Measurements from ENCODE around the gene BLOC1S5. TPM values are rescaled to one million over a fixed set of nuclear protein-coding genes. Genes with fewer than 3 reads are reported as not detected.

BLOC1S5 gene
- polyA plus RNA-seq, 3 donors: 3.7 to 11.7 (median 9.2) TPM

- peak within 1 kb of the TSS; percentile 80 for H3K9ac ChIP-seq (ENCODE audit: insufficient read depth, low read length, poor library complexity, severe bottlenecking)
- DNase-seq: peak; percentile 88 to 92 (median 90)
- TF ChIP-seq, protein P1, sequence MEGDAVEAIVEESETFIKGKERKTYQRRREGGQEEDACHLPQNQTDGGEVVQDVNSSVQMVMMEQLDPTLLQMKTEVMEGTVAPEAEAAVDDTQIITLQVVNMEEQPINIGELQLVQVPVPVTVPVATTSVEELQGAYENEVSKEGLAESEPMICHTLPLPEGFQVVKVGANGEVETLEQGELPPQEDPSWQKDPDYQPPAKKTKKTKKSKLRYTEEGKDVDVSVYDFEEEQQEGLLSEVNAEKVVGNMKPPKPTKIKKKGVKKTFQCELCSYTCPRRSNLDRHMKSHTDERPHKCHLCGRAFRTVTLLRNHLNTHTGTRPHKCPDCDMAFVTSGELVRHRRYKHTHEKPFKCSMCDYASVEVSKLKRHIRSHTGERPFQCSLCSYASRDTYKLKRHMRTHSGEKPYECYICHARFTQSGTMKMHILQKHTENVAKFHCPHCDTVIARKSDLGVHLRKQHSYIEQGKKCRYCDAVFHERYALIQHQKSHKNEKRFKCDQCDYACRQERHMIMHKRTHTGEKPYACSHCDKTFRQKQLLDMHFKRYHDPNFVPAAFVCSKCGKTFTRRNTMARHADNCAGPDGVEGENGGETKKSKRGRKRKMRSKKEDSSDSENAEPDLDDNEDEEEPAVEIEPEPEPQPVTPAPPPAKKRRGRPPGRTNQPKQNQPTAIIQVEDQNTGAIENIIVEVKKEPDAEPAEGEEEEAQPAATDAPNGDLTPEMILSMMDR (IDR thresholded peaks at IDR 0.05): no peak
- no peaks in the 10 kb centered on the region for H4K20me1 ChIP-seq (ENCODE audit: insufficient read depth, low read length)
- peak within 1 kb of the TSS; percentile 25 to 82 for H3K27ac ChIP-seq (ENCODE audit: low read depth in 1 of 2, low read length in 2 of 2)
- WGBS (ENCODE audit: insufficient coverage): 2% methylated on average over 41 of the region's 43 CpGs
- peaks cover 3 to 5% of the 10 kb centered on the region in 2 donors for H3K36me3 Mint-ChIP-seq
- no peaks in the 10 kb centered on the region for H3K9me3 ChIP-seq (replicated peaks in 1 of 2; ENCODE audit: control insufficient read depth in 1 of 2, insufficient read depth in 1 of 2, low read length in 2 of 2)
- H3K4me3 ChIP-seq (replicated peaks in 1 of 3; ENCODE audit: low read depth in 2 of 3, low read length in 3 of 3): peak within 1 kb of the TSS; percentile 69 to 93 (median 72)
- peaks cover 2 to 7% (median 3%) of the 10 kb centered on the region in 7 donors for H3K9me3 Mint-ChIP-seq
- H3K27me3 Mint-ChIP-seq (ENCODE audit: low read depth in 3 of 3): peaks cover 2 to 5% (median 3%) of the 10 kb centered on the region in 3 donors
- H3K79me2 ChIP-seq (ENCODE audit: insufficient read depth, low read length): peaks cover 47% of the 10 kb centered on the region
- H3K27ac Mint-ChIP-seq: peak within 1 kb of the TSS; percentile 74 to 96 (median 94)
- peak within 1 kb of the TSS; percentile 98 to 99 for H3K4me3 Mint-ChIP-seq
- no peaks in the 10 kb centered on the region for H3K27me3 ChIP-seq (ENCODE audit: control insufficient read depth in 2 of 2, insufficient read depth in 2 of 2, low read length in 2 of 2)
- intact Hi-C loops (cut with micrococcal nuclease): loop anchor here (2.0 to 5.0 kb wide), 2 partner anchors 38 to 40 kb away; partner anchors contain the start of gene BLOC1S5 (in 2 of the 2)
- peaks cover 22% of the 10 kb centered on the region for H3K4me1 Mint-ChIP-seq
- H3K4me2 ChIP-seq (replicated peaks; ENCODE audit: extremely low read depth, low read length, poor library complexity, severe bottlenecking): peak within 1 kb of the TSS; percentile 82
- peaks cover under 1 to 12% of the 10 kb centered on the region in 2 donors for H3K36me3 ChIP-seq (replicated peaks in 1 of 2; ENCODE audit: control insufficient read depth in 1 of 2, insufficient read depth in 2 of 2, low read length in 2 of 2)
- H3K4me1 ChIP-seq (ENCODE audit: control insufficient read depth in 1 of 2, insufficient read depth in 2 of 2, low read length in 2 of 2): peaks cover 9 to 19% of the 10 kb centered on the region in 2 donors
- peak within 1 kb of the TSS; percentile 99 for H2AFZ ChIP-seq (ENCODE audit: insufficient read depth, low read depth, low read length, poor library complexity, severe bottlenecking)
These were observed 38.2 kb upstream of the BLOC1S5 start, which contains the start of gene EEF1E1 for GRCh38 chr6:8102122-8102958. TSS of gene EEF1E1 (minus strand) at chr6:8102548. CDS start at chr6:8102521, 27 bp downstream.

GRCh38 chr6:8100159-8100854 is 36.1 kb upstream of the BLOC1S5 start:
- no peak overlapping the region for H3K4me3 ChIP-seq (replicated peaks in 1 of 3; ENCODE audit: low read depth in 2 of 3, low read length in 3 of 3)
- H4K20me1 ChIP-seq (ENCODE audit: insufficient read depth, low read length): no peaks in the 10 kb centered on the region
- H3K27ac ChIP-seq (ENCODE audit: low read depth in 1 of 2, low read length in 2 of 2): no peak overlapping the region
- Mint-ChIP-seq H3K4me1 (peaks cover 22% of the 10 kb centered on the region), H3K27ac (peak overlapping the region in 2 of 7 donors; percentile 58 to 63), H3K36me3 (peaks cover 21% of the 10 kb centered on the region in 2 donors), H3K27me3 (ENCODE audit: low read depth in 3 of 3) (peaks cover 0 to 5% (median 0%) of the 10 kb centered on the region in 3 donors), H3K9me3 (peaks cover 0 to 3% (median 0%) of the 10 kb centered on the region in 7 donors), H3K4me3 (no peak overlapping the region)
- 66% methylated on average over 4 of the region's 8 CpGs for WGBS (ENCODE audit: insufficient coverage)
- peaks cover 17 to 32% of the 10 kb centered on the region in 2 donors for H3K36me3 ChIP-seq (replicated peaks in 1 of 2; ENCODE audit: control insufficient read depth in 1 of 2, insufficient read depth in 2 of 2, low read length in 2 of 2)
- H3K9me3 ChIP-seq (replicated peaks in 1 of 2; ENCODE audit: control insufficient read depth in 1 of 2, insufficient read depth in 1 of 2, low read length in 2 of 2): no peaks in the 10 kb centered on the region
- H3K79me2 ChIP-seq (ENCODE audit: insufficient read depth, low read length): peaks cover 61% of the 10 kb centered on the region
- H3K4me2 ChIP-seq (replicated peaks; ENCODE audit: extremely low read depth, low read length, poor library complexity, severe bottlenecking): no peak overlapping the region
- H3K4me1 ChIP-seq (ENCODE audit: control insufficient read depth in 1 of 2, insufficient read depth in 2 of 2, low read length in 2 of 2): peaks cover 9 to 19% of the 10 kb centered on the region in 2 donors
- intact Hi-C loops (cut with micrococcal nuclease): loop anchor here in 1 of 2 donors (5.0 kb wide), 1 partner anchor 38 kb away; the partner anchor contains the start of gene BLOC1S5
- no peak for DNase-seq
- H2AFZ ChIP-seq (ENCODE audit: insufficient read depth, low read depth, low read length, poor library complexity, severe bottlenecking): no peak overlapping the region
- TF ChIP-seq, protein P1 (IDR thresholded peaks at IDR 0.05): no peak
- no peaks in the 10 kb centered on the region for H3K27me3 ChIP-seq (ENCODE audit: control insufficient read depth in 2 of 2, insufficient read depth in 2 of 2, low read length in 2 of 2)
- H3K9ac ChIP-seq (ENCODE audit: insufficient read depth, low read length, poor library complexity, severe bottlenecking): no peak overlapping the region

Measured in CD14-positive monocyte (primary cell).